ENCODE results near the gene CEND1.

DNA sequence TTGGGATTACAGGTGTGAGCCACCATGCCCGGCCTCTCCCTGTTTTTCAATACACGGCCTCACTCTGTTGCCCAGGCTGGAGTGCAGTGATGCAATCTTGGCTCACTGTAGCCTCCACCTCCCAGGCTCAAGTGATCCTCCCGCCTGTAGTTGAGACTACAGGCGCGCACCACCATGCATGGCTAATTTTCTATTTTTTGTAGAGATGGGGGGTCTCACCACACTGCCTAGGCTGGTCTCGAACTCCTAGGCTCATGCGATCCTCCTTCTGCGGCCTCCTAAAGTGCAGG is 24.1 kb downstream of the CEND1 start:
- TF ChIP-seq CTCF (conservative IDR thresholded peaks at IDR 0.05) (no peak), EZH2 (IDR thresholded peaks at IDR 0.05; ENCODE audit: low read depth) (no peak)

Data from PC-9 (cell line).